Tibial nerve (tissue), 4 donors: ENCODE results near the gene CERS2.
A peak's percentile ranks its signal among the peaks of the same experiment; 100 is the strongest.

Source experiments
- EP300 ChIP-seq, 2 donors: sonication (generic); formaldehyde crosslinking; IDR thresholded peaks; one replicate each; pipeline ENCODE4 v1.6.1; 2017; ENCODE audit warnings: antibody characterized with exemption in 2 of 2, mild to moderate bottlenecking in 1 of 2
- POLR2A ChIP-seq, 2 donors: fragments of 450-650 bp; IDR thresholded peaks; one replicate each; pipeline ENCODE4 v1.6.1; 2017; ENCODE audit warnings: antibody characterized with exemption in 2 of 2, mild to moderate bottlenecking in 2 of 2, moderate library complexity in 2 of 2
- TF ChIP-seq, protein P1 (sequence below), 5 experiments: fragments of 200-600 bp in 3 of 5; fragments of 450-650 bp in 2 of 5; sonication (generic) in 3 of 5; IDR thresholded peaks; one replicate each; pipeline ENCODE4 v1.5.1; 2016 to 2019; ENCODE audit warnings: antibody characterized with exemption in 5 of 5, mild to moderate bottlenecking in 3 of 5, moderate library complexity in 2 of 5

DNA sequence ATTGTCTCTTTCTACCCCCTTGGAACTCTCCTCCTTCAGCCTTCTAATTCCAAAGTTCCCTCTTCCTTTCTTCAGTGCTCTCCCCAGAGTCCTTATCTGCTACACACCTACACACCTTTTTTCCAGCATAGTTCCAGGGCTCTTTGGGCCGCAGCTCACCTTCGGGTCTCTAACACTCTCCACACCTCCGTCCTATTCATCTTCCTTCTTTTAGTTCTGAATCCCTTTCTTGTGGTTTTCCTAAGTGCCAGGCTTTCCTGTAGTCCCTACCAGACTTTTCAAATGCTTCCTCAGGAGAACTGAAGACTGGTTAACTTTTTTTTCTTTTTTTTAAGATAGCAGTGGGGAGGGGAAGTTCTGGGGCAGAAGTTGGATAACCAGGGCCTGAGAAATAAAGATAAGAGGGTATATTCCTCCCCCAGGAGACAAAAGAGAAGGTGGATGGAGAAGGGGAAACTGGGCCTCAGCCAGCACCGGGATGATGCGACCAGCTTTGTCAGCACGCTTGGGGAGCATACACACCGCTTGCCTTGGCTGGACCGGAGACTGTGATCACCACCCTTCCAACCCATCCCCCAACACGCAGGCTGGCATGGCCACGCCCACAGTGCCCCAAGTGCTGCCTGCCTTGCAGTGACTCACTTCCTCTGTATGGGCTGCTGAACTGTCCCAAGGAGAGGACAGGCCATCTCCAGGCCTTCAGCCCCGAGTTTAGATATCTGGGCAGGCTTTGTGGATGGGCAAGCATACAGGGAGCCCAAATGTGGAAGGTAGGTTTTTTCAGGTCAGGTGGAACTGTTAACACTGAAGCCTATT is 2.5 kb upstream of the CERS2 start:
- TF ChIP-seq, protein P1, sequence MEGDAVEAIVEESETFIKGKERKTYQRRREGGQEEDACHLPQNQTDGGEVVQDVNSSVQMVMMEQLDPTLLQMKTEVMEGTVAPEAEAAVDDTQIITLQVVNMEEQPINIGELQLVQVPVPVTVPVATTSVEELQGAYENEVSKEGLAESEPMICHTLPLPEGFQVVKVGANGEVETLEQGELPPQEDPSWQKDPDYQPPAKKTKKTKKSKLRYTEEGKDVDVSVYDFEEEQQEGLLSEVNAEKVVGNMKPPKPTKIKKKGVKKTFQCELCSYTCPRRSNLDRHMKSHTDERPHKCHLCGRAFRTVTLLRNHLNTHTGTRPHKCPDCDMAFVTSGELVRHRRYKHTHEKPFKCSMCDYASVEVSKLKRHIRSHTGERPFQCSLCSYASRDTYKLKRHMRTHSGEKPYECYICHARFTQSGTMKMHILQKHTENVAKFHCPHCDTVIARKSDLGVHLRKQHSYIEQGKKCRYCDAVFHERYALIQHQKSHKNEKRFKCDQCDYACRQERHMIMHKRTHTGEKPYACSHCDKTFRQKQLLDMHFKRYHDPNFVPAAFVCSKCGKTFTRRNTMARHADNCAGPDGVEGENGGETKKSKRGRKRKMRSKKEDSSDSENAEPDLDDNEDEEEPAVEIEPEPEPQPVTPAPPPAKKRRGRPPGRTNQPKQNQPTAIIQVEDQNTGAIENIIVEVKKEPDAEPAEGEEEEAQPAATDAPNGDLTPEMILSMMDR (IDR thresholded peaks at IDR 0.05) = peak in 1 of 5 experiments; percentile 13
- TF ChIP-seq POLR2A (IDR thresholded peaks at IDR 0.05) = peak; percentile 44
- TF ChIP-seq EP300 (IDR thresholded peaks at IDR 0.05) = peak; percentile 34 to 82
